ENCODE data around the gene BARHL1.

Gene BARHL1

DNA sequence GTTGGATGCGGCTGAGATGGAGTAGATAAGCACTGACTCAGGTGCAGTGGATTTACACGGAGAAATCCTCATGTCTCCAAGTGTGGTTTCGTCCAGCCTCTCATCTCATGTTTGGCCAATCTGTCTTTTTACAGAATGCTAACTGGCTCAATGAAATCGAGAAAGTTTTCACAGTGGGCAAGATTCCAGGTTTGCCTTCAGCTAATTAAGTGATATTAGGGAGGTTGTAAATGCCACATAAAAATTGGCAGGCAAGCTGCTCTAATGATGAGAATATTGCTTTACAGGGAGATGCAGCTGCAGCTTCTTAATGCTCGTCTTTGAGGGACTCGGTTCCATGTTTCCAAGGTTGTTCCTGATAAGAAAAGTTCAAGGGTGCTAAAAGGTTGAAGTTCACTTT lies 23.7 kb downstream of the BARHL1 start:
- in situ Hi-C loops (cut with HindIII; ENCODE audit: low sequenced_read_pairs) = no loop called here

DNA sequence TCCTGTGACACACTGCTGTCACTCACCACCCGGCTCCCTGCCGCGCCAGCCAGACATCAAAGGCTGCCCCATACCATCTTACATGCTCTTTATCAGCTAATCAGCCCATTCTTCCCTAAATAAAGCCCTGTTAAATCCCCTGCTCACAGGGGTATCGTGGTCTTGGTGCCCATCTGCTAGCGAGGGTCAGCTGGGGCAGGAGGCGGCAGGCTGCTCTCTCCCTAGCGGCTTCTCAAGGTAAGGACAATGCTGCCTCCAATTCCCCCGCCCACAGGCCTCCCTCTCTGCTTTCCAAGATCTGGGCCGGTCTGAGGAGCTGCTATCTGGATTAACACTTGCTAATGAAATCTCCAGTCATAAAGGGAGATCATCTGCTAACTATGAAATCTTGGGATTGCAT lies 26.8 kb downstream of the BARHL1 start:
- in situ Hi-C loops (cut with HindIII; ENCODE audit: low sequenced_read_pairs) = no loop called here

DNA sequence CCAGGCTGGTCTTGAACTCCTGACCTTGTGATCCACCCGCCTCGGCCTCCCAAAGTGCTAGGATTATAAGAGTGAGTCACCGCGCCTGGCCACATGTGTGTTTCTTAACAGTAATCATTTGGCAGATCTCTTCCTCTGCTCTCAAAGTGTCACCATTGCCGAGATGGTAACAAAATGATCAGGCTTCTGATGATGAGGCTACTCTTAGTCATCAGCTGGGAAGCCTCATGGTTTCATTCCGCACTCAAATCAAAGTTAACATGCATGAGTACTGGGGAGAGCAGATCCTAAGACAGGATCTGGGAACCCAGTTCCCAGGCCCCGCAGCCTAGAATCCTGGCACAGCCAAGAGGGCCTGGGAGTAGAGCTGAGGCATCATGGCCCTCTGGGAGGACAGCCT lies 27.4 kb downstream of the BARHL1 start:
- in situ Hi-C loops (cut with HindIII; ENCODE audit: low sequenced_read_pairs) = no loop called here

DNA sequence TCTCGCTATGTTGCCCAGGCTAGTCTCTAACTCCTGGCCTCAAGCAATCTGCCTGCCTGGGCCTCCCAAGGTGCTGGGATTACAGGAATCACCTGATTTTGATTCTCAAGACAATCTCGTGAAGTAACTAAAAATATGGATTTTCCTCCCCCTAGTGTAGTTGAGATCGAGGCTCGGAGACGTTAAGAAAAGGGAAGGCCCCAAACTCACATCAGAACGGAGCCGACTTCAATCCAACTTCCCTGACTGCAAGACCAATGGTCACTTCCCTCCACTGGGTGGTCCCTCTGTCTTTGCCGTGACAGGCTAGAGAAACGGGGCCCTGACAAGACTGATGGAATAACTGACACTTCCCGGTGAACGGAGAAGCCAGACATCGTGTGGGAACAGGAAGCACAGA lies 28.3 kb downstream of the BARHL1 start:
- in situ Hi-C loops (cut with HindIII; ENCODE audit: low sequenced_read_pairs) = no loop called here

DNA sequence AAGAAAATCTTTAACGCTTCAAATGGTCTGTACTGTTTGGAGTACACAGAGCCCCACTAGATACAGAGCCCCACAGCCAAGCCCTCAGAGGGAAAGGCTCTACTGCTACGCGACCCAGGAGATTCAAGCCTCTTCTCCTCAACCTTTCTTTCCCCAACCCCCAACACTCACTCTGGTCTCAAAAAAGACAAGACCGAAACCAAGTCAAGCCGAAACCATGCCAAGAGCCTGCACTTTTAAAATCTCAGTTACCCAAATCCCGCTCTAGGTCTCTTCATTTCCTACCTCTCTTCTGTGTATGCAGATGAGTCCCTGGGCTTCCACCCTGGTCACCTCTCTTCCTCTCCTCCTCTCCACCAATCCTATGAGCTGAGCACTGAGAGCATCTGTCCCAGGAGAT lies 31.9 kb downstream of the BARHL1 start:
- in situ Hi-C loops (cut with HindIII; ENCODE audit: low sequenced_read_pairs) = no loop called here

DNA sequence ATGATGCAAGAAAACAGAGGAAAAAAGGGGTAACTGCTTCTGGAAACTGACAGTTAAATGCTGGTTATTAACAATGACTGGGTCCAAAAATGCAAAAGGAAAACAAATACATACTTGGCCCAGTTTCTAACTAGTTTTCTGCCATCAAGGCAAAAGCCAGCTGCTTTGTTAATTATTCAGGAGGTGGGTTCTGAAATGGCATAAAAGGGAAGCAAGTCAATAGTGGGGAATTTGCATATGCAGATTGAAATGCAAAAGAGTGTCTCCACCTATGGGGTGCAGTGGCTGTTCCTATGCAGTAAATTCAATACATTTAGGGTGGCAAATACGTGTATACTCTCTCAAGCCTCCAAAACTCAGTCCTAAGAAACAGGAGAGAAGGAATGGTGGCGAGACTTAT lies 33.4 kb downstream of the BARHL1 start:
- in situ Hi-C loops (cut with HindIII; ENCODE audit: low sequenced_read_pairs) = no loop called here

DNA sequence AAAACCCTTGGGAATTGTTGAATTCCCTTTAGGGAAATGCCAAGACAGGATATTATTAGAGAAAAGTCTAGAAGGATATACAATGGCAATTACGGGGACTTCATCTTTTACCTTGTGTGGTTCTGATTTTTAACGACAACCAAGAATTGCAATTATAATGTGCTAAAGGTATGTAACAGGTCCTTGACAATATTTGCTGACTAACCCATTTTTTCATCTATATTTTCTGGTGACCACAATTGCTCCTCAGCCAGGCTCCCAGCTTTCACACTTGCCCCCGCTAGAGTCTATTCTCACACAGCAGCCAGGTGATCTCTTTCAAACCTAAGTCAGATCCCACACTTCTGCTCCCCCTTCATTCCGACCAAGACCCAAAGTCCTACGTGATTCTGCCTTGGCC lies 34.3 kb downstream of the BARHL1 start:
- in situ Hi-C loops (cut with HindIII; ENCODE audit: low sequenced_read_pairs) = no loop called here

DNA sequence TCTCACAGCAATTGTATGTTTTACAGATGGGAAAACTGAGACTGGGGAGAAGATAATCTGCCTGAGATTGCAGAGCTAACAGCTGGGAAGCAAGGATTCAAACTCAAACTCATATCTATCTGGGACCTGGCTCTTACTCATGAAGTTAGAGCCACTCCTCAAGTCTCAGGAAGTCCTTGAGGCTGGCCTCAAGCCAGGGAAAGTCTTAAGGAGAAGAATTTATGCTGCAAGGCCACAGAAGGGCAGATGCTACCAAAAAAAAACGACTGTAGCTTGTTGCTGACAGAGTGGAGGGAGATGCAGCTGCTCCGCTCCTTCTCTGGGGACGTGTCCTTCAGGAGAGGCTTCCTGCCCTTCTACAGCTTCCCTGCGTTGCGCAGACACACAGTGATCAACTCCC lies 39.8 kb downstream of the BARHL1 start:
- in situ Hi-C loops (cut with HindIII; ENCODE audit: low sequenced_read_pairs) = no loop called here

DNA sequence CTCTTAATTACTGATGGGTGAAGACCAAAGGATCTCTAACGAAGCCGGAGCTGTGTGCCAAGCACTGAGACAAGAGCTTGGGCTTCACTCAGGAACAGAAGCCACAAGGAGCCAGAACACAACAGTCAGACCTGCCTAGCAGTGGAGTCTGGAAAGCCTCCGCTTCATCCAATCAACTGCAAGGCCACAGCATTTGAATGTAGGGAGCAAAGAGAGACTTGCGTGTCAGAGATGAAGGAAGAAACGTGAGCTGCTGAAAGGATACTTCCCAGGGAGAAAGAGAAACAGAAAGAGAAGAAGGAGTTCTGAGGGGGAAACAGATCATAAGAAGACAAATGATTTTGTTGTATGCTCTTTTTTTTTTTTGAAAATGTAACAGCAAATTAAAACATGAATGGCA lies 43.9 kb downstream of the BARHL1 start:
- in situ Hi-C loops (cut with HindIII; ENCODE audit: low sequenced_read_pairs) = no loop called here

DNA sequence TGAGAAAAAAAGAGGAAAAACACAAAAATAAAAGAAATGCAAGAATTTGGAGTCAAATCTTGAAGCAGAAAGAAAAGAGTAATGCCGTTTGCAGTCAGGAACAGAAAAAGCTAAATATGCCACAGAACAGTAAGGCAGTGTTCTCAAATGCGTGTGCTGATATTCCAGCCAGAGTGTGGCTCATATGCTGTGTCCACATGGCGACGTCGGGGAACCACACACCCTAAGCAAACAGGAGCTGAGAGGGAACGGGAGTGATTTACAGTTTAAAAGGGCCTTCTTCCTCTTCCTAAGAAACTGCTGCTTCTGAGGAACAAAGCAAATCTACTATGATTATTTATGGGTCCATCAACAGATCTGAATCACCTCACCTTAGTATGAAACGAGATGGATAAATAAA lies 44.7 kb downstream of the BARHL1 start:
- in situ Hi-C loops (cut with HindIII; ENCODE audit: low sequenced_read_pairs) = no loop called here

DNA sequence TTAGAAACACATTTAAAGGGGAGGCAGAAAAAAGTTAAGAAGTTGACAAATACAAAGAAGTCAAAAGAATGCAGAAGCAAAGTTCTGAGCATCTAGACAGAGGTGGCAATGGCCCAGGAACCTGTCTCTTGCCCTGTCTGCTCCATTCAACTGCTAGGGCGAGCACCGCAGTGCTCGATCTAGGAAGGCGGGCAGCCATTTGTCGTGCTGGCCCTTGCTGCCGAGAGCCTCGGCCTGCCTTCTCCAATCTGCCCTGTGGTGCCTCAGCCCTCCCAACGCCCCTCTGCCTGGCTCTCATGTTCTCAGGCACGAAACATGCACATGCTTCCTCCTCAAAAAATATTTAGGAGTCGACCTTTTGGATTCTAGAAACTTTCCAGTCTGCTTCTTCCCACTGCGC lies 45.2 kb downstream of the BARHL1 start:
- in situ Hi-C loops (cut with HindIII; ENCODE audit: low sequenced_read_pairs) = no loop called here

DNA sequence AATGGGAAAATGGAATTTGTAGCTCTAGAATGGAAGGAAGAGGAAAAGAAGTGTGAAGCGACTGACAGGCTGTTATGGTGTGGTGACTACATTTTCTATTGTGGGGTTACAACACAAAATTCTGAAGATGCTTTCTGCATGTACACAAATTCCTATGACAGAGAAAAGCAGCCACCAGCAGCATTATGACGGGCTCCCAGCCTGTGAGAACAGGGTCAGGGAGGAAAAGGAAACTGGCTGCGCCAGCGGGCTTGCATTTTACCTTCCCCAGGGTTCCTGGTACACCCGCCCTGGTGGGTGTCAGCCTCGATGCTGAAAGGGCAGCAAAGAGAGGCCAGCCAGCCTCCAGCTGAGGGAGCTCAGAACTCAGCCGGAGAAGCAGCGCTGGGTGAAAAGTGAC lies 46.3 kb downstream of the BARHL1 start:
- in situ Hi-C loops (cut with HindIII; ENCODE audit: low sequenced_read_pairs) = no loop called here

DNA sequence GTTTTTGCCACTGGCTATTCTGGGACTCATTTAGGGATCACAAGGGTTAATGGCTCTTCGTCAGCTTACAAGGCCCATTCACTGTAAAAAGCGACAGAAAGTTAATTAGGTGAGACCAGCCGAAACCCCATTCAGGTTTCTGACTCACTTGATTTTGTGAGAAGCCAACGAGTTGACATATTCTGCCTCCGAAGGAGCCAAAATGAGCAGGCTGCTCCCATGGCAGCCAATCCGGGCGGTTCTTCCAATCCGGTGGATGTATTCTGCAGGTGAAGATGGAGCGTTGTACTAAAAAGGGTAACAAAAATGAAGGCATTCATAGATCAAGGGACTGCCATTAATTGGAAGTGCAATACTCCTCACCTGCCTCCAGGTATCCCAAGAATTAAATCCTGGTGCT lies 47.7 kb downstream of the BARHL1 start:
- in situ Hi-C loops (cut with HindIII; ENCODE audit: low sequenced_read_pairs) = no loop called here

DNA sequence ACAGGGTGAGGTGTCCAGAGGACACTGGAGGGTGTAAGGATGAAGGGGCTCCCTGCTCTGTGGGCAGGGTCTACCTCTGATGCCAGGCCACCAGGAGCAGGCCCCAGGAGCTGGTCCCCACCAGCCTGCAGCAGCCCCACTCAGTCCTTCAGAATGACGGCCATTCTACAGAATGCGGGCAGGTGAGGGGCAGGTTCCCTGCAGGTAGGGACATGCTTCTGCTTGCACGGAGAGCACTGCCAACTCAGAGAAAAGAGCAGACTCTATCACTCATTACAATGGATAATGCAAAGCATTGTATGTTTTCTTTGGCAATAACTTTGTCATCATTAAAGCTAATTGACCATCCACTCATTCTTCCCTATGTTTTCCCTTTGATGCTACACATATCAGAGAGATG lies 48.4 kb downstream of the BARHL1 start:
- in situ Hi-C loops (cut with HindIII; ENCODE audit: low sequenced_read_pairs) = no loop called here

DNA sequence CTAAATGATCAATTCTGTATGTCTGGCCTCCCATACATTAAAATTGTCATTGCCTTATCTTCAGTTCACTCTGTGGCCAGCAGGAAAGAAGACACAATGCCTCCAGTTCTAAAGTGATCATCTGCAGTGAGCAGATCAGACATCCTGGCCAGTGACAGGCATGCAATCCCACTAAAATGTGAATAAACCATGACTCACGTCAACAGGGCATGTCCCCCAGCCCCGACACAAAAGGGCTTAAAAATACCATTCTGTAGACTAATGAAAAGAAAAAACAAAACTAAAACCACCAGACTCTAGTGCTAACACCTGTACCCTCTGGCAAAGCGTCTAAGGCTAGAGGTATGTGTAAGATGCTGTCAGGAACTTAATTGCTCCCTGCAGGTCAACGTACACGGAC lies 48.9 kb downstream of the BARHL1 start:
- in situ Hi-C loops (cut with HindIII; ENCODE audit: low sequenced_read_pairs) = no loop called here

DNA sequence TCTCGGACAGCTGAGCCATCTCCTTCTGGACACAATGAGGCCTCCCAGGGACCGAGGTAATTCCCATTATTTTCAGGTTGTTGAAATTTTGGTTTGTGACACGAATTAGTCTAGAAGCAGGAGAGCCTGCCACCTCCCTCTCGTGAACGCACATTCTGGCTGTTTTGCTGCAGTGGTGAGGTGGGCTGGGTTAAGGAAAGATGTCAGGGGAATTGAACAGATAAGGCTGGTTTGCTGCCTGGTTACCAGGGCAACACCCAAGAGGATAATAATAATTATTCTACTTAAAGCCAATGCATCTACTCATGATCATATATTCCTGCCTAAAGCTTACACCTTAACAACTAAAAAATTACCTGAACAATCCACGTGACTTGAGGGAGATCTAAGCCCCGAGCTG lies 49.3 kb downstream of the BARHL1 start:
- in situ Hi-C loops (cut with HindIII; ENCODE audit: low sequenced_read_pairs) = no loop called here

DNA sequence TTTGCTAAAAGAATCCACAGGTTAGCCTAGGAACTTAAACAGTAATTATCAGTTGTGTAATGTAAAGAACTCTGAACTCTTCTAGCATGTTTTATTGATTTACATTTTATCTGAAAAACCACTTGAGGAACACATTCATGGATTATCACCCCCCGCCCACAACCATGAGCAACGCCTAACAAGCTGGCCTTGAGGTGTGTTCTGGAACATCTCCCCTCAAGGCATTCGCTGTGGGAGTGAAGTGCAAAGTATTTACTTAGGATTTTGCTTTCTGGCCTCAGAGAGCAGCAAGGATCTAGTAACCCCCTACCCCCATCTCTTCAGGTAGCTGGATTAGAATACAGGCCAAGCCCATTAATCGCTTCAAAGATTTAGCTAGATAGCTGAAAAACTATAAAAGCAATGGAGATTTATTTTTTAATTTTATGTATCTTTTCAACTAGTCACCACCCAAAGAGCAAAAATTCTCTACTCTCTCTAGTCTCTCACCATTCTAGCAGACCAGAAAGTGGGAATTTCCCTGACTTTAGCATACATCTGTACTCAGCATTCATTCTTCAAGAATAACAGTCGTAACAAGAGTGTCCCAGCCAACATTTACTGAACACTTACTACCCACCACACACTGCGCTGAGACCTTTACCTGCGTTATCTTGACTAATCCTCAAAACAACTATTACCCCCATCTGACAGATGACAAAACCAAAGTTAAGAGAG lies 50.2 kb downstream of the BARHL1 start:
- in situ Hi-C loops (cut with HindIII; ENCODE audit: low sequenced_read_pairs) = no loop called here

DNA sequence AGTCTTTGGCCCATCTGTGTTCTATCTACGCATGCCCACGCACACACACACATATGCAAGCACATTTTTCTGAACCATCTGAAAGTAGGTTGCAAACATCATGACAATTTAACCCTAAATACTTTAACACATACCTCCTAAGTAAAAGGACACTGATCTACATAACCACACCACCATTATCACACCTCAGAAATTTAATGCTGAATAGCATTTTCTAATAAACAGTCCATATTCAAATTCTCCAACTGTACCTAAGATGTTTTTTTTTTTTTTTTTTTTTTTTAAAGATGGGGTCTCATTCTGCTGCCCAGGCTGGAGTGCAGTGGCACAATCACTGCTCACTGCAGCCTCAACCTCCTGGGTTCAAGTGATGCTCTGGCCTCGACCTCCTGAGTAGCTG lies 51.9 kb downstream of the BARHL1 start:
- in situ Hi-C loops (cut with HindIII; ENCODE audit: low sequenced_read_pairs) = no loop called here

DNA sequence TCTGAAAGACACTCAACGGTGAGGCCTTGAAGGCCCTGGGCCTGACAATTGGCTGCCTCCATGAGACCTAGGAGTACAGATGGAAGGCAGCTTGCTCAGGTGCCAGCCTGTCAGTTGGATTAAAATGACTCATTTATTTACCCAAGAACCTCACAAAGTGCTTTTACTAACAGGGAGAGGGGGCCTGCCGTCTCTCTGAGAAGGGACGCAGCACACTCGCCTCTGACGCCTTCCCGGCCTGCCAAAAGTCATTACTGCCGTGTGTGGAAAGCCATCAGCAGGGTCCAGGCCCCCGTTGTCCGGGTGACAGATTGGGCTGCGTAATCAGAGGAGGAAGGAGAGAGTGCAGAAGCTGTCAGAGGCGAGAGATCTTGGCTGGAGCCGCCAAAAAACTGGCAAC lies 54.9 kb downstream of the BARHL1 start:
- in situ Hi-C loops (cut with HindIII; ENCODE audit: low sequenced_read_pairs) = no loop called here

DNA sequence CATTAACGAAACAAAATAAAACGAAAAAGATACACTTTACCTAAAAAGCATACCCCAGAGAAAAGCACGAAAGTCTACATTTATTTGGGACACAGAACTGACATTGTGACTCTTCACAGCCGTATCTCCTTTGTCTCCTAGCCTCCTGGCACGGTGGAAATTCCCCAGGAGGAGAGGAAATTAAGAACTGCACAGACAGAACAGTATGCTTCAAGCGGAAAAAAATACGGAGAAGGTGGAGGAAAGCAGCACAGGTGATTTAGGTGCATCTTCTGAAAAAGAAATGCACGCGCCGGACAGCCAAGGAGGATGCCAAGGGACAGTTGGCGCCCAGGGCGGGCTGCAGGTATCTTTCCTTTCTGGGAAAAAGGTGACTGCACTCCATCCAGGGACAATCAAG lies 55.4 kb downstream of the BARHL1 start:
- in situ Hi-C loops (cut with HindIII; ENCODE audit: low sequenced_read_pairs) = no loop called here

DNA sequence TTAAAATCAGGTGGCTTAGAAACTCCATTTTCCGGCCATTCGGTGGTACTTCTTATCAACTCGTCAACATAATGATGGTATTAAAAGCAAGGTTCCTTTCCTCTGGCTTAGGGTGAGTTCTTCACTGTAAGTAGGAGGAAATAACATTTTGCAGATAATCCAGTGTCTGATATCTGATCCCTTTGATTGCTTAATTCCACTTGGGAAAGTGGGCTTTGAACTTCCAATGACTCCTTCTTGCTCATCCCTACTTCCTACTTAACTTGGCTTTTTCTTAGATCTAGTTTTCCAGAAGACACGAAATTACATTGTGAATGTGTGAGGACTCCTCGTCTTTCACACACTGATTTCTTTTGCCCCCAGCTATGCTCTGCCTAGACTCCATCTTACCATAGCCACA lies 55.8 kb downstream of the BARHL1 start:
- in situ Hi-C loops (cut with HindIII; ENCODE audit: low sequenced_read_pairs) = no loop called here

DNA sequence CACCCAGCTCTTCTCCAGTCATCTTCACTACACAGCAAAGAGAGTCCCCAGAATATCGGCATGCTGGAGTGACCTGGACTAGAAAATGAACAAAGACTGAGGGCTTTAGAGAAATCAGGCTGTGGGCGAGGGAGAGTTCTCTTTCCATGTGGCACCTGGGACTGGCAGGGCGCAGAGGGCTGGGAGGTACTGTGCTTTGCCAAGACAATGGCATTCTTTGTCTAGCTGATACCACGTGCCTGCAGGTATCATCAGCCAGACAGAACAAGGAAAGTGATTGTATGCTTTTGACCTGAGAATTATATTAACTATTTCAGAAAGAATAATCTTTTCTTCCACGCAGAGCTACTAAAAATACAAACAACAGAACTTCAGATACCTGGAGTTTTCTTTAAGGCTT lies 56.9 kb downstream of the BARHL1 start:
- in situ Hi-C loops (cut with HindIII; ENCODE audit: low sequenced_read_pairs) = no loop called here

Measured in endothelial cell of hepatic sinusoid (primary cell).